Activated T-helper 17 cell treated with anti-CD3 and anti-CD28 coated beads, Interleukin-2, amount 50 U/mL, for 72 hours (primary cell): Measurements from ENCODE around the gene DOK5. TPM values are rescaled to one million over a fixed set of nuclear protein-coding genes. Genes with fewer than 3 reads are reported as not detected.

Experiments used
- ATAC-seq: fragments of 150-1000 bp; cut with Tn5 transposase; replicated peaks from 2 replicates; pipeline ENCODE4 v1.10.0; 2021; ENCODE audit warnings: mild to moderate bottlenecking, moderate library complexity
- H3K27ac Mint-ChIP-seq: one replicate; pipeline ENCODE4 v1.8.0; 2022; ENCODE audit warnings: mixed read lengths
- H3K27me3 Mint-ChIP-seq: one replicate; pipeline ENCODE4 v1.8.0; 2022; ENCODE audit warnings: mixed read lengths
- H3K36me3 Mint-ChIP-seq: one replicate; pipeline ENCODE4 v1.8.0; 2022; ENCODE audit warnings: low read depth, mild to moderate bottlenecking, mixed read lengths
- H3K4me1 Mint-ChIP-seq: one replicate; pipeline ENCODE4 v1.8.0; 2022; ENCODE audit warnings: mixed read lengths
- H3K4me3 Mint-ChIP-seq: one replicate; pipeline ENCODE4 v1.8.0; 2022; ENCODE audit warnings: mild to moderate bottlenecking, mixed read lengths
- H3K9me3 Mint-ChIP-seq: one replicate; pipeline ENCODE4 v1.8.0; 2022; ENCODE audit warnings: mixed read lengths
- total RNA-seq, 2 donors: library from RNA; stranded (reverse); gene quantifications; one replicate each; pipeline ENCODE4 v1.2.3, GENCODE V29; 2022

DOK5 gene
- total RNA-seq, 2 donors from 2014 or later = 0.32 TPM

GRCh38 chr20:54619181-54619580, 143.8 kb downstream of the DOK5 start:
- Mint-ChIP-seq H3K27me3 (peaks cover 5% of the 10 kb centered on the region), H3K27ac (no peak overlapping the region), H3K4me3 (no peak overlapping the region), H3K4me1 (no peaks in the 10 kb centered on the region), H3K9me3 (no peaks in the 10 kb centered on the region), H3K36me3 (no peaks in the 10 kb centered on the region)
- no peak for ATAC-seq

- Mint-ChIP-seq H3K9me3 (no peaks in the 10 kb centered on the region), H3K36me3 (no peaks in the 10 kb centered on the region), H3K4me3 (no peak overlapping the region), H3K4me1 (no peaks in the 10 kb centered on the region), H3K27ac (no peak overlapping the region), H3K27me3 (peaks cover 5% of the 10 kb centered on the region)
- no peak for ATAC-seq
Observed at GRCh38 chr20:54619682-54620081, 144.3 kb downstream of the DOK5 start.

GRCh38 chr20:54620611-54621010, 145.2 kb downstream of the DOK5 start:
- Mint-ChIP-seq H3K36me3 (no peaks in the 10 kb centered on the region), H3K4me1 (no peaks in the 10 kb centered on the region), H3K27ac (no peak overlapping the region), H3K9me3 (no peaks in the 10 kb centered on the region), H3K4me3 (no peak overlapping the region), H3K27me3 (peaks cover 8% of the 10 kb centered on the region)
- ATAC-seq = no peak

GRCh38 chr20:54622333-54623295, 147.2 kb downstream of the DOK5 start:
- no peaks in the 10 kb centered on the region for H3K9me3 Mint-ChIP-seq
- no peak overlapping the region for H3K27ac Mint-ChIP-seq
- peaks cover 16% of the 10 kb centered on the region for H3K27me3 Mint-ChIP-seq
- no peaks in the 10 kb centered on the region for H3K4me1 Mint-ChIP-seq
- no peaks in the 10 kb centered on the region for H3K36me3 Mint-ChIP-seq
- no peak for ATAC-seq
- no peak overlapping the region for H3K4me3 Mint-ChIP-seq

- Mint-ChIP-seq H3K27ac (no peak overlapping the region), H3K4me1 (no peaks in the 10 kb centered on the region), H3K36me3 (no peaks in the 10 kb centered on the region), H3K9me3 (no peaks in the 10 kb centered on the region), H3K27me3 (peaks cover 16% of the 10 kb centered on the region), H3K4me3 (no peak overlapping the region)
- ATAC-seq = no peak
Observed at GRCh38 chr20:54623991-54624569, 148.7 kb downstream of the DOK5 start.

- ATAC-seq = no peak
- Mint-ChIP-seq H3K4me1 (no peaks in the 10 kb centered on the region), H3K36me3 (no peaks in the 10 kb centered on the region), H3K27ac (no peak overlapping the region), H3K9me3 (no peaks in the 10 kb centered on the region), H3K4me3 (no peak overlapping the region), H3K27me3 (peaks cover 16% of the 10 kb centered on the region)
Observed at GRCh38 chr20:54624706-54625390, 149.5 kb downstream of the DOK5 start.

GRCh38 chr20:54625497-54625896, 150.1 kb downstream of the DOK5 start:
- ATAC-seq = no peak
- Mint-ChIP-seq H3K9me3 (no peaks in the 10 kb centered on the region), H3K27ac (no peak overlapping the region), H3K4me1 (no peaks in the 10 kb centered on the region), H3K27me3 (peaks cover 21% of the 10 kb centered on the region), H3K36me3 (no peaks in the 10 kb centered on the region), H3K4me3 (no peak overlapping the region)

GRCh38 chr20:54626126-54626525, 150.7 kb downstream of the DOK5 start:
- Mint-ChIP-seq H3K4me3 (no peak overlapping the region), H3K27ac (no peak overlapping the region), H3K36me3 (no peaks in the 10 kb centered on the region), H3K9me3 (no peaks in the 10 kb centered on the region), H3K27me3 (peaks cover 16% of the 10 kb centered on the region), H3K4me1 (no peaks in the 10 kb centered on the region)
- ATAC-seq = no peak

GRCh38 chr20:54629632-54630031, 154.2 kb downstream of the DOK5 start:
- H3K9me3 Mint-ChIP-seq = no peaks in the 10 kb centered on the region
- H3K4me3 Mint-ChIP-seq = no peak overlapping the region
- H3K27ac Mint-ChIP-seq = no peak overlapping the region
- H3K4me1 Mint-ChIP-seq = no peaks in the 10 kb centered on the region
- ATAC-seq = no peak
- H3K36me3 Mint-ChIP-seq = no peaks in the 10 kb centered on the region
- H3K27me3 Mint-ChIP-seq = peaks cover 16% of the 10 kb centered on the region

- Mint-ChIP-seq H3K4me1 (no peaks in the 10 kb centered on the region), H3K27me3 (peaks cover 13% of the 10 kb centered on the region), H3K27ac (no peak overlapping the region), H3K4me3 (no peak overlapping the region), H3K36me3 (no peaks in the 10 kb centered on the region), H3K9me3 (no peaks in the 10 kb centered on the region)
- ATAC-seq = no peak
Observed at GRCh38 chr20:54630582-54630981, 155.2 kb downstream of the DOK5 start.

- no peaks in the 10 kb centered on the region for H3K4me1 Mint-ChIP-seq
Observed at GRCh38 chr20:54631059-54631458, 155.7 kb downstream of the DOK5 start.

GRCh38 chr20:54633374-54634355, 158.3 kb downstream of the DOK5 start:
- H3K36me3 Mint-ChIP-seq = no peaks in the 10 kb centered on the region
- no peak for ATAC-seq
- no peak overlapping the region for H3K27ac Mint-ChIP-seq
- peaks cover 16% of the 10 kb centered on the region for H3K27me3 Mint-ChIP-seq
- H3K4me1 Mint-ChIP-seq = no peaks in the 10 kb centered on the region
- H3K9me3 Mint-ChIP-seq = no peaks in the 10 kb centered on the region
- no peak overlapping the region for H3K4me3 Mint-ChIP-seq

More at GRCh38 chr20:54631059-54631458, 155.7 kb downstream of the DOK5 start:
- Mint-ChIP-seq H3K27ac (no peak overlapping the region), H3K36me3 (no peaks in the 10 kb centered on the region), H3K9me3 (no peaks in the 10 kb centered on the region), H3K4me3 (no peak overlapping the region), H3K27me3 (peaks cover 13% of the 10 kb centered on the region)
- no peak for ATAC-seq

- Mint-ChIP-seq H3K4me3 (no peak overlapping the region), H3K27me3 (peaks cover 18% of the 10 kb centered on the region), H3K27ac (no peak overlapping the region), H3K4me1 (no peaks in the 10 kb centered on the region), H3K9me3 (no peaks in the 10 kb centered on the region), H3K36me3 (no peaks in the 10 kb centered on the region)
- no peak for ATAC-seq
Observed at GRCh38 chr20:54636575-54636974, 161.2 kb downstream of the DOK5 start.

- ATAC-seq = no peak
Observed at GRCh38 chr20:54639941-54640340, 164.5 kb downstream of the DOK5 start.

More at GRCh38 chr20:54639941-54640340, 164.5 kb downstream of the DOK5 start:
- peaks cover 21% of the 10 kb centered on the region for H3K27me3 Mint-ChIP-seq
- no peaks in the 10 kb centered on the region for H3K36me3 Mint-ChIP-seq
- H3K9me3 Mint-ChIP-seq = no peaks in the 10 kb centered on the region
- no peaks in the 10 kb centered on the region for H3K4me1 Mint-ChIP-seq
- no peak overlapping the region for H3K4me3 Mint-ChIP-seq
- no peak overlapping the region for H3K27ac Mint-ChIP-seq
